Fibroblast of skin of scalp (primary cell): Measurements from ENCODE around the gene KLHL36. TPM values are rescaled to one million over a fixed set of nuclear protein-coding genes. Genes with fewer than 3 reads are reported as not detected.

Experiments
- DNase-seq: peaks from one replicate; pipeline ENCODE4 v3.0.0-alpha.2; 2013
- polyA plus RNA-seq, 2 experiments: library from polyadenylated mRNA; unstranded; fragments of 120-200 nt; gene quantifications; one replicate each; pipeline ENCODE4 v1.2.1, GENCODE V29; 2013; ENCODE audit not compliant: insufficient read length in 2 of 2

The KLHL36 gene
- polyA plus RNA-seq (2013, experiment 1 of 2; ENCODE audit: insufficient read length) = 20.4 TPM
- polyA plus RNA-seq (2013, experiment 2 of 2; ENCODE audit: insufficient read length) = 20.9 TPM

GRCh38 chr16:84647828-84648594 is at the start of gene KLHL36:
TSS of gene KLHL36 (plus strand) at chr16:84648511. CDS start at chr16:84650868, 2,357 bp downstream.
- DNase-seq = peak; percentile 39

GRCh38 chr16:84599521-84600202 is 48.6 kb upstream of the KLHL36 start:
- peak; percentile 85 for DNase-seq

GRCh38 chr16:84600343-84601229 is 47.7 kb upstream of the KLHL36 start:
- DNase-seq = peak; percentile 44

GRCh38 chr16:84603140-84603816 is 45.0 kb upstream of the KLHL36 start:
- DNase-seq = peak; percentile 98

- DNase-seq = no peak
These were observed 44.4 kb upstream of the KLHL36 start for GRCh38 chr16:84603940-84604339.

GRCh38 chr16:84604477-84605013 is 43.8 kb upstream of the KLHL36 start:
- no peak for DNase-seq

GRCh38 chr16:84605339-84605848 is 42.9 kb upstream of the KLHL36 start:
- no peak for DNase-seq

- DNase-seq = no peak
These were observed 42.0 kb upstream of the KLHL36 start for GRCh38 chr16:84606081-84606875.

GRCh38 chr16:84607061-84607460 is 41.2 kb upstream of the KLHL36 start:
- no peak for DNase-seq

GRCh38 chr16:84607694-84608093 is 40.6 kb upstream of the KLHL36 start:
- no peak for DNase-seq

GRCh38 chr16:84608282-84608681 is 40.0 kb upstream of the KLHL36 start:
- DNase-seq = no peak

GRCh38 chr16:84609563-84610177 is 38.6 kb upstream of the KLHL36 start:
- DNase-seq = no peak

- no peak for DNase-seq
These were observed 37.9 kb upstream of the KLHL36 start for GRCh38 chr16:84610376-84610775.

GRCh38 chr16:84611041-84611440 is 37.3 kb upstream of the KLHL36 start:
- DNase-seq = peak; percentile 58

GRCh38 chr16:84612686-84613085 is 35.6 kb upstream of the KLHL36 start:
- no peak for DNase-seq

GRCh38 chr16:84613408-84614072 is 34.8 kb upstream of the KLHL36 start:
- DNase-seq = no peak

GRCh38 chr16:84614073-84614459 is 34.2 kb upstream of the KLHL36 start:
- DNase-seq = no peak

- DNase-seq = no peak
These were observed 33.7 kb upstream of the KLHL36 start for GRCh38 chr16:84614623-84614967.

- peak; percentile 79 for DNase-seq
These were observed 33.1 kb upstream of the KLHL36 start for GRCh38 chr16:84614968-84615813.
